ENCODE data around the gene ZCCHC7.
"Not testable (repeated sequence)": the region's sequence is repeated elsewhere in the genome, so short reads cannot be mapped to it uniquely, and the experiment has no call there.

The ZCCHC7 gene

GRCh38 chr9:37156205-37156604, 35.8 kb downstream of the ZCCHC7 start:
- no peaks in the 10 kb centered on the region for H3K9me3 ChIP-seq (ENCODE audit: control insufficient read depth, low read length)
- H3K4me1 ChIP-seq (ENCODE audit: control insufficient read depth, insufficient read depth, low read length) = no peaks in the 10 kb centered on the region
- H3K27me3 ChIP-seq (ENCODE audit: control insufficient read depth, insufficient read depth, low read length) = no peaks in the 10 kb centered on the region
- H3K4me3 ChIP-seq (ENCODE audit: low read length) = no peak overlapping the region
- H3K36me3 ChIP-seq (ENCODE audit: control insufficient read depth, insufficient read depth, low read length) = no peaks in the 10 kb centered on the region
- no peak overlapping the region for H3K9ac ChIP-seq (ENCODE audit: low read length)

- Histone ChIP-seq H3K9ac (ENCODE audit: low read length) (no peak overlapping the region), H3K27me3 (ENCODE audit: control insufficient read depth, insufficient read depth, low read length) (no peaks in the 10 kb centered on the region), H3K36me3 (ENCODE audit: control insufficient read depth, insufficient read depth, low read length) (no peaks in the 10 kb centered on the region), H3K4me1 (ENCODE audit: control insufficient read depth, insufficient read depth, low read length) (no peaks in the 10 kb centered on the region), H3K9me3 (ENCODE audit: control insufficient read depth, low read length) (no peaks in the 10 kb centered on the region), H3K4me3 (ENCODE audit: low read length) (no peak overlapping the region)
Measured at GRCh38 chr9:37156781-37157356, 36.5 kb downstream of the ZCCHC7 start.

GRCh38 chr9:37157726-37158377, 37.5 kb downstream of the ZCCHC7 start:
- no peaks in the 10 kb centered on the region for H3K36me3 ChIP-seq (ENCODE audit: control insufficient read depth, insufficient read depth, low read length)
- H3K27me3 ChIP-seq (ENCODE audit: control insufficient read depth, insufficient read depth, low read length) = no peaks in the 10 kb centered on the region
- H3K4me1 ChIP-seq (ENCODE audit: control insufficient read depth, insufficient read depth, low read length) = no peaks in the 10 kb centered on the region
- no peak overlapping the region for H3K4me3 ChIP-seq (ENCODE audit: low read length)
- no peak overlapping the region for H3K9ac ChIP-seq (ENCODE audit: low read length)
- no peaks in the 10 kb centered on the region for H3K9me3 ChIP-seq (ENCODE audit: control insufficient read depth, low read length)

GRCh38 chr9:37163299-37163698, 42.9 kb downstream of the ZCCHC7 start:
- H3K9me3 ChIP-seq (ENCODE audit: control insufficient read depth, low read length) = no peaks in the 10 kb centered on the region
- no peak overlapping the region for H3K4me3 ChIP-seq (ENCODE audit: low read length)
- H3K9ac ChIP-seq (ENCODE audit: low read length) = no peak overlapping the region
- no peaks in the 10 kb centered on the region for H3K36me3 ChIP-seq (ENCODE audit: control insufficient read depth, insufficient read depth, low read length)
- H3K27me3 ChIP-seq (ENCODE audit: control insufficient read depth, insufficient read depth, low read length) = no peaks in the 10 kb centered on the region
- H3K4me1 ChIP-seq (ENCODE audit: control insufficient read depth, insufficient read depth, low read length) = no peaks in the 10 kb centered on the region

- not testable (repeated sequence) for H3K4me3 ChIP-seq (ENCODE audit: low read length); H3K9ac ChIP-seq (ENCODE audit: low read length); H3K36me3 ChIP-seq (ENCODE audit: control insufficient read depth, insufficient read depth, low read length); H3K27me3 ChIP-seq (ENCODE audit: control insufficient read depth, insufficient read depth, low read length); H3K4me1 ChIP-seq (ENCODE audit: control insufficient read depth, insufficient read depth, low read length); H3K9me3 ChIP-seq (ENCODE audit: control insufficient read depth, low read length)
Measured at GRCh38 chr9:37164335-37164734, 44.0 kb downstream of the ZCCHC7 start.

- Histone ChIP-seq H3K4me3 (ENCODE audit: low read length) (no peak overlapping the region), H3K9me3 (ENCODE audit: control insufficient read depth, low read length) (no peaks in the 10 kb centered on the region), H3K4me1 (ENCODE audit: control insufficient read depth, insufficient read depth, low read length) (no peaks in the 10 kb centered on the region), H3K9ac (ENCODE audit: low read length) (no peak overlapping the region), H3K36me3 (ENCODE audit: control insufficient read depth, insufficient read depth, low read length) (no peaks in the 10 kb centered on the region), H3K27me3 (ENCODE audit: control insufficient read depth, insufficient read depth, low read length) (no peaks in the 10 kb centered on the region)
Measured at GRCh38 chr9:37165644-37166043, 45.3 kb downstream of the ZCCHC7 start.

GRCh38 chr9:37167456-37168047, 47.2 kb downstream of the ZCCHC7 start:
- H3K36me3 ChIP-seq (ENCODE audit: control insufficient read depth, insufficient read depth, low read length) = no peaks in the 10 kb centered on the region
- H3K4me3 ChIP-seq (ENCODE audit: low read length) = no peak overlapping the region
- no peaks in the 10 kb centered on the region for H3K9me3 ChIP-seq (ENCODE audit: control insufficient read depth, low read length)
- no peak overlapping the region for H3K9ac ChIP-seq (ENCODE audit: low read length)
- H3K4me1 ChIP-seq (ENCODE audit: control insufficient read depth, insufficient read depth, low read length) = no peaks in the 10 kb centered on the region
- H3K27me3 ChIP-seq (ENCODE audit: control insufficient read depth, insufficient read depth, low read length) = no peaks in the 10 kb centered on the region

- Histone ChIP-seq H3K27me3 (ENCODE audit: control insufficient read depth, insufficient read depth, low read length) (no peaks in the 10 kb centered on the region), H3K9me3 (ENCODE audit: control insufficient read depth, low read length) (no peaks in the 10 kb centered on the region), H3K36me3 (ENCODE audit: control insufficient read depth, insufficient read depth, low read length) (no peaks in the 10 kb centered on the region), H3K4me3 (ENCODE audit: low read length) (no peak overlapping the region), H3K4me1 (ENCODE audit: control insufficient read depth, insufficient read depth, low read length) (no peaks in the 10 kb centered on the region), H3K9ac (ENCODE audit: low read length) (no peak overlapping the region)
Measured at GRCh38 chr9:37172557-37172956, 52.2 kb downstream of the ZCCHC7 start.

GRCh38 chr9:37174247-37174646, 53.9 kb downstream of the ZCCHC7 start:
- Histone ChIP-seq H3K4me1 (ENCODE audit: control insufficient read depth, insufficient read depth, low read length) (no peaks in the 10 kb centered on the region), H3K4me3 (ENCODE audit: low read length) (no peak overlapping the region), H3K36me3 (ENCODE audit: control insufficient read depth, insufficient read depth, low read length) (no peaks in the 10 kb centered on the region), H3K9me3 (ENCODE audit: control insufficient read depth, low read length) (no peaks in the 10 kb centered on the region), H3K9ac (ENCODE audit: low read length) (no peak overlapping the region), H3K27me3 (ENCODE audit: control insufficient read depth, insufficient read depth, low read length) (no peaks in the 10 kb centered on the region)

- Histone ChIP-seq H3K9ac (ENCODE audit: low read length) (no peak overlapping the region), H3K4me1 (ENCODE audit: control insufficient read depth, insufficient read depth, low read length) (no peaks in the 10 kb centered on the region), H3K27me3 (ENCODE audit: control insufficient read depth, insufficient read depth, low read length) (no peaks in the 10 kb centered on the region), H3K4me3 (ENCODE audit: low read length) (no peak overlapping the region), H3K9me3 (ENCODE audit: control insufficient read depth, low read length) (no peaks in the 10 kb centered on the region), H3K36me3 (ENCODE audit: control insufficient read depth, insufficient read depth, low read length) (no peaks in the 10 kb centered on the region)
Measured at GRCh38 chr9:37178742-37179141, 58.4 kb downstream of the ZCCHC7 start.

- H3K9me3 ChIP-seq (ENCODE audit: control insufficient read depth, low read length) = no peaks in the 10 kb centered on the region
- no peaks in the 10 kb centered on the region for H3K27me3 ChIP-seq (ENCODE audit: control insufficient read depth, insufficient read depth, low read length)
- no peaks in the 10 kb centered on the region for H3K4me1 ChIP-seq (ENCODE audit: control insufficient read depth, insufficient read depth, low read length)
- H3K36me3 ChIP-seq (ENCODE audit: control insufficient read depth, insufficient read depth, low read length) = no peaks in the 10 kb centered on the region
- H3K4me3 ChIP-seq (ENCODE audit: low read length) = no peak overlapping the region
- H3K9ac ChIP-seq (ENCODE audit: low read length) = no peak overlapping the region
Measured at GRCh38 chr9:37179576-37179975, 59.2 kb downstream of the ZCCHC7 start.

- no peak overlapping the region for H3K9ac ChIP-seq (ENCODE audit: low read length)
- H3K36me3 ChIP-seq (ENCODE audit: control insufficient read depth, insufficient read depth, low read length) = no peaks in the 10 kb centered on the region
- no peaks in the 10 kb centered on the region for H3K9me3 ChIP-seq (ENCODE audit: control insufficient read depth, low read length)
- H3K27me3 ChIP-seq (ENCODE audit: control insufficient read depth, insufficient read depth, low read length) = no peaks in the 10 kb centered on the region
- H3K4me3 ChIP-seq (ENCODE audit: low read length) = no peak overlapping the region
- no peaks in the 10 kb centered on the region for H3K4me1 ChIP-seq (ENCODE audit: control insufficient read depth, insufficient read depth, low read length)
Measured at GRCh38 chr9:37180138-37180537, 59.8 kb downstream of the ZCCHC7 start.
